Measurements from ENCODE around the gene PLCB4. TPM values are rescaled to one million over a fixed set of nuclear protein-coding genes. Genes with fewer than 3 reads are reported as not detected.

Gene PLCB4
- total RNA-seq, 4 donors from 2014 or later = 20.6 to 45.9 (median 34.2) TPM

- H3K9me3 ChIP-seq = no peaks in the 10 kb centered on the region
- no peaks in the 10 kb centered on the region for H3K27me3 ChIP-seq
- WGBS, 2 donors (ENCODE audit: low coverage in 1 of 2) = 46 to 70% methylated on average over 3 to 5 of the region's 6 CpGs
- H3K36me3 ChIP-seq = no peaks in the 10 kb centered on the region
- intact Hi-C loops (cut with DNase I; ENCODE audit: low total_unique reads) (no loop called here), in situ Hi-C loops (cut with MboI; ENCODE audit: low pct_ligation_motif_present in 1 of 4, low pct_unique_long_range_greater_than_20kb in 1 of 4, low sequenced_read_pairs in 3 of 4) (no loop called here)
- peak overlapping the region; percentile 13 to 43 (median 36) for H3K27ac ChIP-seq
- no peak for DNase-seq
- H3K4me1 ChIP-seq = peaks cover 0 to 20% (median 4%) of the 10 kb centered on the region in 4 donors
- TF ChIP-seq POLR2A (IDR thresholded peaks at IDR 0.05) = no peak
- no peak for TF ChIP-seq CTCF (IDR thresholded peaks at IDR 0.05)
- no peak for TF ChIP-seq EP300 (IDR thresholded peaks at IDR 0.05; ENCODE audit: low read depth)
- TF ChIP-seq POLR2AphosphoS5 (IDR thresholded peaks at IDR 0.05) = no peak
- no peak overlapping the region for H3K4me3 ChIP-seq
Measured at GRCh38 chr20:9075264-9076095, 6.6 kb downstream of the PLCB4 start.

DNA sequence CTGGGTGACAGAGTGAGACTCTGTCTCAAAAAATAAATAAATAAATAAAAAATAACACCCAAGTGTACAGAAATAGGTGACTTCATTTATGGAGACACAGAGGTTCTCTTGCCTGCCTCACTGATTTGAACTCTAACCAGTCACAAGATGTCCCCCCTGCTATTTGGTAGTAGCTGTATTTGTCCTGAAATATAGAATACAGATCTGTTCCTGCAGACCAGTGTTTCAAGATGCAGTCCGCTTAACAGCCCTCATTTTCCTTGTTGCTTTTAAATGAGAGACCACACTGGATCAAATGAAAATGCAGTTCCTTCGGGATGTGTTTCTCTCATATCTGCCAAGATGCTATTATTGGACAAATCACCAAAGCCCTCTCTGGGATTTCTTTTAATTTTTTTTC lies 7.6 kb downstream of the PLCB4 start:
- TF ChIP-seq EP300 (IDR thresholded peaks at IDR 0.05; ENCODE audit: low read depth) (no peak), CTCF (IDR thresholded peaks at IDR 0.05) (no peak), POLR2AphosphoS5 (IDR thresholded peaks at IDR 0.05) (no peak), POLR2A (IDR thresholded peaks at IDR 0.05) (no peak)
- Histone ChIP-seq H3K36me3 (no peaks in the 10 kb centered on the region), H3K4me3 (no peak overlapping the region), H3K27me3 (no peaks in the 10 kb centered on the region), H3K9me3 (no peaks in the 10 kb centered on the region), H3K27ac (no peak overlapping the region), H3K4me1 (peaks cover 0 to 20% (median 4%) of the 10 kb centered on the region in 4 donors)
- in situ Hi-C loops (cut with MboI; ENCODE audit: low pct_ligation_motif_present in 1 of 4, low pct_unique_long_range_greater_than_20kb in 1 of 4, low sequenced_read_pairs in 3 of 4) (no loop called here), intact Hi-C loops (cut with DNase I; ENCODE audit: low total_unique reads) (no loop called here)
- WGBS, 2 donors (ENCODE audit: low coverage in 1 of 2) = 88% methylated on average over 2 of the region's 2 CpGs
- DNase-seq = no peak

- TF ChIP-seq EP300 (IDR thresholded peaks at IDR 0.05; ENCODE audit: low read depth) (no peak), POLR2A (IDR thresholded peaks at IDR 0.05) (no peak), CTCF (IDR thresholded peaks at IDR 0.05) (no peak), POLR2AphosphoS5 (IDR thresholded peaks at IDR 0.05) (no peak)
Measured at GRCh38 chr20:9078826-9079731, 10.2 kb downstream of the PLCB4 start.

DNA sequence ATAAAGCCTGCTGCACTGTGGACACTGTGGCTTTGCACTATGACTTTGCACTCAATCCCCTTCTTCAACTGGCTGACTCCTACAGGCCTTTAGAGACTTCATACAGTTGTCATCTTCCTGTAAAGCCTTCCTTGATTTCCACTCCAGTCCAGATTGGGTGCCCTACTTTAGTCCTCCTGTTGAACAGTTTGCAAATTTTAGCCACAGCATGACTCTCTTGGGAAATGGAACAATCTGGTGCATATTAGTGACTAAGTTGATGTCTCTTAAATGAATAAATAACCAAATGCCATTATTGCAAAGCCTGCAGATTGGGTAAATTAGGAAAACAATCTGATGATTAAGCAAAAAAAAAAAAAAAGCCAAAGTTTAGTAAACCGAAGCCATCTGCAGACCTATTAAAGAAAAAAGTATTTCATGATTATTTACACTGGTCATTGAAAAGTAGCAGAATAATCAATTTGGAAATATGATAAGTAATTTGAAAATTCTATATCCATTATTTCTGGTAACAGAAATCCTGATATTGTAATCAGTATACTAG lies 12.6 kb downstream of the PLCB4 start:
- in situ Hi-C loops (cut with MboI; ENCODE audit: low pct_ligation_motif_present in 1 of 4, low pct_unique_long_range_greater_than_20kb in 1 of 4, low sequenced_read_pairs in 3 of 4) = no loop called here
- Histone ChIP-seq H3K27ac (no peak overlapping the region), H3K4me3 (no peak overlapping the region), H3K9me3 (no peaks in the 10 kb centered on the region), H3K27me3 (no peaks in the 10 kb centered on the region), H3K4me1 (peaks cover 0 to 2% (median 0%) of the 10 kb centered on the region in 4 donors), H3K36me3 (no peaks in the 10 kb centered on the region)
- intact Hi-C loops (cut with DNase I; ENCODE audit: low total_unique reads) = no loop called here
- WGBS, 2 donors (ENCODE audit: low coverage in 1 of 2) = 46 to 57% methylated on average over 1 of the region's 1 CpG
- DNase-seq = no peak
- no peak for TF ChIP-seq POLR2AphosphoS5 (IDR thresholded peaks at IDR 0.05)
- TF ChIP-seq EP300 (IDR thresholded peaks at IDR 0.05; ENCODE audit: low read depth) = no peak
- no peak for TF ChIP-seq CTCF (IDR thresholded peaks at IDR 0.05)
- TF ChIP-seq POLR2A (IDR thresholded peaks at IDR 0.05) = no peak

More at GRCh38 chr20:9078826-9079731, 10.2 kb downstream of the PLCB4 start:
- Histone ChIP-seq H3K9me3 (no peaks in the 10 kb centered on the region), H3K27me3 (no peaks in the 10 kb centered on the region), H3K4me3 (no peak overlapping the region), H3K36me3 (no peaks in the 10 kb centered on the region), H3K27ac (no peak overlapping the region), H3K4me1 (peaks cover 0 to 15% (median 4%) of the 10 kb centered on the region in 4 donors)
- no peak for DNase-seq
- WGBS, 2 donors (ENCODE audit: low coverage in 1 of 2) = 74 to 90% methylated on average over 2 to 5 of the region's 5 CpGs
- intact Hi-C loops (cut with DNase I; ENCODE audit: low total_unique reads) (no loop called here), in situ Hi-C loops (cut with MboI; ENCODE audit: low pct_ligation_motif_present in 1 of 4, low pct_unique_long_range_greater_than_20kb in 1 of 4, low sequenced_read_pairs in 3 of 4) (no loop called here)

All from transverse colon (tissue), 4 donors.